ENCODE results near the gene ZBTB20. TPM values are rescaled to one million over a fixed set of nuclear protein-coding genes. Genes with fewer than 3 reads are reported as not detected.

Gene ZBTB20
- total and polyA plus RNA-seq, 9 donors: 4.3 to 160 (median 107) TPM

DNA sequence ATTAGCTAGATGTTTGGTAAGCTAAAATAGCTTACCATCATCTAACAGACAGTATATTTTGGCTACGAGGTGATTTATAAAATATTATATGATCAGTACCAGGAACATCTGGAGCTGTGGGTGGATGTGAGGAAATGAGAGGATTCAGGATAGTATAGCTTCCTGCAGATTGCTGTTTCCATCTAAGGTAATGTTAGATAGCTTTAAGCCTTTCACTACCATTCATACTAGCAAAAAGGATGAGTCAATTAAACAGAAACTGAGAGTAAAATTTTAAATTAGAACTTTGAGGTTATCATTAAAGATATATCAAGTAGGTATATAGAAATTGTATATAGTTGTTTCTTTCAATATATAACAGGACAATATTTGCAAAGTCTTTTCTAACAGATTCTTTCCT is 8.0 kb downstream of the ZBTB20 start:
- Histone ChIP-seq H3K4me3 (no peak overlapping the region), H3K27me3 (no peaks in the 10 kb centered on the region), H3K36me3 (no peaks in the 10 kb centered on the region), H3K9me3 (no peaks in the 10 kb centered on the region), H3K4me1 (ENCODE audit: insufficient read depth) (no peaks in the 10 kb centered on the region), H3K27ac (no peak overlapping the region)
- intact Hi-C loops (cut with DNase I): no loop called here
- DNase-seq: no peak
- 93 to 95% (median 95%) methylated on average over 1 of the region's 1 CpG for WGBS, 3 donors
- TF ChIP-seq POLR2A (IDR thresholded peaks at IDR 0.05): no peak
- TF ChIP-seq, protein P1, sequence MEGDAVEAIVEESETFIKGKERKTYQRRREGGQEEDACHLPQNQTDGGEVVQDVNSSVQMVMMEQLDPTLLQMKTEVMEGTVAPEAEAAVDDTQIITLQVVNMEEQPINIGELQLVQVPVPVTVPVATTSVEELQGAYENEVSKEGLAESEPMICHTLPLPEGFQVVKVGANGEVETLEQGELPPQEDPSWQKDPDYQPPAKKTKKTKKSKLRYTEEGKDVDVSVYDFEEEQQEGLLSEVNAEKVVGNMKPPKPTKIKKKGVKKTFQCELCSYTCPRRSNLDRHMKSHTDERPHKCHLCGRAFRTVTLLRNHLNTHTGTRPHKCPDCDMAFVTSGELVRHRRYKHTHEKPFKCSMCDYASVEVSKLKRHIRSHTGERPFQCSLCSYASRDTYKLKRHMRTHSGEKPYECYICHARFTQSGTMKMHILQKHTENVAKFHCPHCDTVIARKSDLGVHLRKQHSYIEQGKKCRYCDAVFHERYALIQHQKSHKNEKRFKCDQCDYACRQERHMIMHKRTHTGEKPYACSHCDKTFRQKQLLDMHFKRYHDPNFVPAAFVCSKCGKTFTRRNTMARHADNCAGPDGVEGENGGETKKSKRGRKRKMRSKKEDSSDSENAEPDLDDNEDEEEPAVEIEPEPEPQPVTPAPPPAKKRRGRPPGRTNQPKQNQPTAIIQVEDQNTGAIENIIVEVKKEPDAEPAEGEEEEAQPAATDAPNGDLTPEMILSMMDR (IDR thresholded peaks at IDR 0.05): no peak

DNA sequence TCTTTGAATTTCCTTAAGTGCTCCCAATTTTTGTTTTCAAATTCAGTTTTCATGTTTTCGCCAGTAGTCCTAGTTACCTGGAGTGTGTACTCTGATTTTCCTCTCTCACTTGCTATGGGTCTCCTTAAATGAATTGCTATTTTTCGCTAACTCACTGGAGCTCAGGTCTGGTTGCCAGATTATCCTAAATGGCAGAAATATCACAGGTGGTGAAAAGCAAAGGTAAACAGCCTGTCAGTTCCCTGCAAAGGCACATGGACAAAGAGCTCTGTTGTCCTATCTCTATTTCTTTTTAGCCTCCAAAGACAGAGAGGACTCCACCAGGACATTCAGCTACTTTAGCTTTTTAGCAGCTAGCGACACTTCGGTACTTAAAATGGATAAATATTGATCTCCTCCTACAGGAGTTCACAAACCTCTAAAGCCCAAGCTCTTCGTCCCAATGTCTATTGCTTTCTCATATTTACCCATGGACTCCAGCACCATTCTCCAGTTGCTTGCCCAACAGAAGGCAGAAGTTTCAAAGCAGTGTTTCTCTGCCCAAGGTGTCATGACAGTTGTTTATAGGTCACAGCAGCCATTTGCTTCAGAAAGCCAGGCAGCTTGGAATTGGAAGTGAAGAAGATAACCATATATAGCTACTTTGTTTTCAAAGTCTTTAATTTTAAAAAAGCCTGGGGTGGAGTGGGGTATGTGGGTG is 12.3 kb downstream of the ZBTB20 start:
- intact Hi-C loops (cut with DNase I): no loop called here
- no peak for DNase-seq
- Histone ChIP-seq H3K9me3 (no peaks in the 10 kb centered on the region), H3K4me1 (ENCODE audit: insufficient read depth) (no peaks in the 10 kb centered on the region), H3K4me3 (no peak overlapping the region), H3K27me3 (no peaks in the 10 kb centered on the region), H3K27ac (no peak overlapping the region), H3K36me3 (no peaks in the 10 kb centered on the region)
- 97 to 99% (median 98%) methylated on average over 5 of the region's 5 CpGs for WGBS, 3 donors
- TF ChIP-seq, protein P1 (IDR thresholded peaks at IDR 0.05): no peak
- no peak for TF ChIP-seq EP300 (IDR thresholded peaks at IDR 0.05)
- no peak for TF ChIP-seq POLR2A (IDR thresholded peaks at IDR 0.05)

DNA sequence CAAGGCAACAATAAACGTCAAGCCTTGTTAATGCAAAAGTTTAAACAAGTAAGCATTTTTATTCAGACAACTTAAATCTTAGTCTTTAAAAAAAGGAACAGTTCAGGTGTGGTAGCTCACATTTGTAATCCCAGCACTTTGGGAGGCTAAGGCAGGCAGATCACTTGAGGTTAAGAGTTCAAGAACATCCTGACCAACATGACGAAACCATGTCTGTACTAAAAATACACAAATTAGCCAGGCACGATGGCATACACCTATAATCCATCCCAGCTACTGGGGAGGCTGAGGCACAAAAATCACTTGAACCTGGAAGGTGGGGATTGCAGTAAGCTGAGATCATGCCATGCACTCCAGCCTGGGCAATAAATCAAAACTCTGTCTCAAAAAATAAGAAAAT is 19.9 kb downstream of the ZBTB20 start:
- Histone ChIP-seq H3K4me1 (ENCODE audit: insufficient read depth) (no peaks in the 10 kb centered on the region), H3K9me3 (no peaks in the 10 kb centered on the region), H3K4me3 (no peak overlapping the region), H3K27ac (no peak overlapping the region), H3K36me3 (no peaks in the 10 kb centered on the region), H3K27me3 (no peaks in the 10 kb centered on the region)
- 64 to 75% (median 71%) methylated on average over 3 of the region's 3 CpGs for WGBS, 3 donors
- TF ChIP-seq, protein P1 (IDR thresholded peaks at IDR 0.05): no peak
- TF ChIP-seq EP300 (IDR thresholded peaks at IDR 0.05) (no peak), POLR2A (IDR thresholded peaks at IDR 0.05) (no peak)
- intact Hi-C loops (cut with DNase I): no loop called here
- no peak for DNase-seq

DNA sequence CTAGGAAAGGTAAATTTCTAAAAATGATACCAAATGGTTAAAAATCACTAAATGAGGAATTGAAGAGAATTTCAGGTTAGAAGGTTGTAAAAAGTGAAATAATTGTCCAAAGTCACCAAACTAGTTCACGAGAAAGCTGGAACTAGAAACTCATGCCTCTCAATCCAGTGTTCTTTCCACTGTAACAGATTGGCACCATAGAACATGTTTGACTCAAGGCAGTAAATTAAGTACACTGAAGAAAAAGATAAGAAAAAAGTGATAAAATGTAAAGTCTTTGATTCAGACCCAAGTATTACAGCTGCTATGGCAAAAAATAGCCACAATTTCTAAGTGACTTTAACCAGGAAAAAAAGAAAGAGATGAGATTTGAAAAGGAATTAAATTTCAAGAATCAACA is 26.5 kb downstream of the ZBTB20 start:
- H3K36me3 ChIP-seq: no peaks in the 10 kb centered on the region
- DNase-seq: no peak
- no peak overlapping the region for H3K4me3 ChIP-seq
- 84 to 88% (median 87%) methylated on average over 1 of the region's 1 CpG for WGBS, 3 donors
- intact Hi-C loops (cut with DNase I): no loop called here
- no peaks in the 10 kb centered on the region for H3K4me1 ChIP-seq (ENCODE audit: insufficient read depth)
- no peaks in the 10 kb centered on the region for H3K9me3 ChIP-seq
- H3K27ac ChIP-seq: no peak overlapping the region
- TF ChIP-seq POLR2A (IDR thresholded peaks at IDR 0.05) (no peak), EP300 (IDR thresholded peaks at IDR 0.05) (no peak)
- TF ChIP-seq, protein P1 (IDR thresholded peaks at IDR 0.05): no peak
- no peaks in the 10 kb centered on the region for H3K27me3 ChIP-seq
